MM.1S (cell line): Measurements from ENCODE around the gene RHOBTB3.

Source experiments
- DNase-seq: peaks from one replicate; pipeline ENCODE4 v3.0.0-alpha.2; 2015
- H2AFZ ChIP-seq: fragments of 300-600 bp; sonication (generic); 2 replicates; pipeline ENCODE4 v1.6.0; 2016; ENCODE audit warnings: antibody characterized with exemption, low read length
- H3F3A ChIP-seq: fragments of 300-600 bp; sonication (generic); 2 replicates; pipeline ENCODE4 v1.6.1; 2016; ENCODE audit warnings: mild to moderate bottlenecking, antibody characterized with exemption, low read length, moderate library complexity, mixed read lengths; ENCODE audit not compliant: insufficient read depth
- H3K27ac ChIP-seq: fragments of 300-600 bp; sonication (generic); 2 replicates; pipeline ENCODE4 v1.5.1; 2016; ENCODE audit warnings: mild to moderate bottlenecking, low read length
- H3K27me3 ChIP-seq: fragments of 300-600 bp; sonication (generic); replicated peaks from 2 replicates; pipeline ENCODE4 v1.6.0; 2016; ENCODE audit warnings: low read length; ENCODE audit not compliant: insufficient read depth
- H3K36me3 ChIP-seq: fragments of 300-600 bp; sonication (generic); replicated peaks from 2 replicates; pipeline ENCODE4 v1.6.1; 2016; ENCODE audit warnings: mild to moderate bottlenecking, low read length, mixed read lengths; ENCODE audit not compliant: insufficient read depth
- H3K4me1 ChIP-seq: fragments of 300-600 bp; sonication (generic); 2 replicates; pipeline ENCODE4 v1.6.1; 2016; ENCODE audit warnings: low read length, mixed read lengths
- H3K4me2 ChIP-seq: fragments of 300-600 bp; sonication (generic); 2 replicates; pipeline ENCODE4 v1.6.0; 2016; ENCODE audit warnings: low read depth, low read length
- H3K4me3 ChIP-seq: fragments of 300-600 bp; sonication (generic); 2 replicates; pipeline ENCODE4 v1.5.1; 2016; ENCODE audit warnings: low read length, mixed read lengths
- H3K79me2 ChIP-seq: fragments of 300-600 bp; sonication (generic); 2 replicates; pipeline ENCODE4 v1.6.1; 2016; ENCODE audit warnings: mixed run types, low read length, mixed read lengths
- H3K9ac ChIP-seq: fragments of 300-600 bp; sonication (generic); 2 replicates; pipeline ENCODE4 v1.6.1; 2016; ENCODE audit warnings: low read length, mixed read lengths
- H3K9me2 ChIP-seq: fragments of 300-600 bp; sonication (generic); replicated peaks from 2 replicates; pipeline ENCODE4 v1.6.1; 2016; ENCODE audit warnings: mild to moderate bottlenecking, low read length, mixed read lengths; ENCODE audit not compliant: insufficient read depth
- H3K9me3 ChIP-seq: fragments of 300-600 bp; sonication (generic); replicated peaks from 2 replicates; pipeline ENCODE4 v1.6.1; 2016; ENCODE audit warnings: mild to moderate bottlenecking, low read length, mixed read lengths; ENCODE audit not compliant: insufficient read depth
- H4K20me1 ChIP-seq: fragments of 300-600 bp; sonication (generic); 2 replicates; pipeline ENCODE4 v1.6.1; 2016; ENCODE audit warnings: mild to moderate bottlenecking, low read length, moderate library complexity, mixed read lengths; ENCODE audit not compliant: insufficient read depth
- CTCF ChIP-seq: fragments of 300-600 bp; sonication (generic); IDR thresholded peaks from 2 replicates; pipeline ENCODE4 v1.5.1; 2016; ENCODE audit warnings: antibody characterized with exemption, low read length, mixed read lengths
- EZH2 ChIP-seq: fragments of 300-600 bp; sonication (generic); optimal IDR thresholded peaks from 2 replicates; pipeline ENCODE3; 2017; ENCODE audit warnings: low read depth, mild to moderate bottlenecking, antibody characterized with exemption, low read length, mixed read lengths
- EZH2phosphoT487 ChIP-seq: fragments of 300-600 bp; sonication (generic); IDR thresholded peaks from 2 replicates; pipeline ENCODE4 v1.6.1; 2018; ENCODE audit warnings: antibody characterized with exemption, low read length

Gene RHOBTB3

GRCh38 chr5:95816776-95817175 is 85.6 kb downstream of the RHOBTB3 start:
- Histone ChIP-seq H3K4me2 (no peak overlapping the region), H3K9me2 (no peaks in the 10 kb centered on the region), H3K4me3 (no peak overlapping the region), H4K20me1 (no peaks in the 10 kb centered on the region), H3K27ac (no peak overlapping the region), H3K27me3 (no peaks in the 10 kb centered on the region), H3F3A (peaks cover 4% of the 10 kb centered on the region; the same call in 1 of the 2 replicates), H3K36me3 (no peaks in the 10 kb centered on the region), H2AFZ (no peak overlapping the region), H3K4me1 (peaks cover 5% of the 10 kb centered on the region; the same call in 1 of the 2 replicates), H3K79me2 (peaks cover 67% of the 10 kb centered on the region), H3K9ac (no peak overlapping the region), H3K9me3 (no peaks in the 10 kb centered on the region)
- TF ChIP-seq EZH2phosphoT487 (no peak), EZH2 (no peak), CTCF (no peak)
- no peak for DNase-seq

GRCh38 chr5:95817430-95817829 is 86.3 kb downstream of the RHOBTB3 start:
- Histone ChIP-seq H2AFZ (no peak overlapping the region), H3K9ac (no peak overlapping the region), H3K9me3 (no peaks in the 10 kb centered on the region), H3K4me2 (no peak overlapping the region), H4K20me1 (no peaks in the 10 kb centered on the region), H3K36me3 (no peaks in the 10 kb centered on the region), H3K27ac (no peak overlapping the region), H3K27me3 (no peaks in the 10 kb centered on the region), H3K4me1 (peaks cover 5% of the 10 kb centered on the region; the same call in 1 of the 2 replicates), H3K9me2 (no peaks in the 10 kb centered on the region), H3K79me2 (peaks cover 74% of the 10 kb centered on the region), H3K4me3 (no peak overlapping the region), H3F3A (peaks cover 6% of the 10 kb centered on the region)
- DNase-seq: no peak
- TF ChIP-seq EZH2phosphoT487: no peak
- TF ChIP-seq EZH2: no peak
- no peak for TF ChIP-seq CTCF

- Histone ChIP-seq H2AFZ (no peak overlapping the region), H3K9me3 (no peaks in the 10 kb centered on the region), H3K79me2 (peaks cover 75% of the 10 kb centered on the region), H3K9ac (no peak overlapping the region), H3K4me3 (no peak overlapping the region), H3F3A (peaks cover 17% of the 10 kb centered on the region), H3K27me3 (no peaks in the 10 kb centered on the region), H4K20me1 (no peaks in the 10 kb centered on the region), H3K27ac (no peak overlapping the region), H3K9me2 (no peaks in the 10 kb centered on the region), H3K4me2 (no peak overlapping the region), H3K36me3 (no peaks in the 10 kb centered on the region), H3K4me1 (peaks cover 5% of the 10 kb centered on the region; the same call in 1 of the 2 replicates)
- DNase-seq: no peak
- TF ChIP-seq EZH2 (no peak), EZH2phosphoT487 (no peak), CTCF (no peak)
Measured at GRCh38 chr5:95818181-95819147, 87.3 kb downstream of the RHOBTB3 start.
